ENCODE data around the gene TSSC4.

The TSSC4 gene

GRCh38 chr11:2387266-2387987, 13.1 kb upstream of the TSSC4 start:
- DNase-seq = no peak

GRCh38 chr11:2388431-2389376, 11.8 kb upstream of the TSSC4 start:
- no peak for DNase-seq

DNA sequence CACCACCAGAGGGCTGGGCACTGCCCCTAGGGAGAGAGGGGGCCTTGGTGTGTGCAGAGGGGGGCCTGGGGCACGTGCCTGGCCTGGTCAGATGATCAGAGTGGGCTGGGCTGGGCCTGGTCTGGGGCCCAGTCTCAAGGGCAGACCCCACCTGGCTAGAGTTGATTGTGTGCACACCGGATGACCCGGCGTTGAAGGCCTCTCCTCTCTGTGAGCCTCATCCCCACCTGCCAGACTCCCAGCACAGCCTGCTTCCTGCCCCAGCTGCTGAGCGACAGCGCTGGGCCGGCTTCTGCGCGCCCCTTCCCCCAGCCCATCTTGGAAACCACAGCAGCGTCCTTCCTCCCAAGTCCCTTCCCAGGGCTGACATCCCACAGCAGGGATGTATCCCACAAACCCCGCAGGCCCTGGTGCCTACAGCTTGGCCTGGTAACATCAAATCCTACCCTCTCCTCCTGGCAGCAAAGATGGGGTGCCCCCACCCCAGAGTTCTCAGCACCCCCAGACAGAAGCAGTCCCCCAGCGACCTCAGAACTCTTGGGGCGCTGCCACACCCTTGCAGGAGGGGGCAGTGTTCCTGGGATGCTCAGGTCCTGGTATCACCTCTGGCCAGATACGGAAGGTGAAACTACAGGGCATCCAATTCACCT, 11.0 kb upstream of the TSSC4 start:
- no peak for DNase-seq

DNA sequence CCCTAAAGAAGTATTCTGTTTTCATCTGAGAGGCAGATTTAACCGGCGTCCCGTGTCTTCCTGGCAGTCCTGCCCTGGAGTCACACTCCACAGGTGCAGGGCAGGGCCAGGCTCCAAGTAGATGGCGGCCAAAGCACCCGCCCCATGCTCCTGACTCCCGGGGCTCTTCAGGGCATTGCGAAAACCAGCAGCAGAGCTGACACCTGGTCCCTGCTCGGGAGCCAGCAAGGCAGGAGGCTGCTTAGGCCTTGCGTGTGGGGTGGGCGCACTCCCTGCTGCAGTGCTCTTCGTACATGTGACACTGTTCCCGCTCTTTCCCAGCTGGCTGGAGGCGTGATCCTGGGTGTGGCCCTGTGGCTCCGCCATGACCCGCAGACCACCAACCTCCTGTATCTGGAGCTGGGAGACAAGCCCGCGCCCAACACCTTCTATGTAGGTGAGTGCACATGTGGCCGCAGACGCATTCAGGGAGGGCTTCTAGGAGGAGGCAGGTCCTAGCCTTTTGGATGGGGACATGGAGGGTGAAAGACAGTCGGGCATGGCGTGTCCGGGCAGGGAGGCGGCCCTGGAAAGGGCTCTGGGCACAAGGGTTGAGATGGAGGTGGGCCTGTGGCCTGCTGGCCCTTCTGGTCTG, 10.3 kb upstream of the TSSC4 start:
- DNase-seq = no peak

DNA sequence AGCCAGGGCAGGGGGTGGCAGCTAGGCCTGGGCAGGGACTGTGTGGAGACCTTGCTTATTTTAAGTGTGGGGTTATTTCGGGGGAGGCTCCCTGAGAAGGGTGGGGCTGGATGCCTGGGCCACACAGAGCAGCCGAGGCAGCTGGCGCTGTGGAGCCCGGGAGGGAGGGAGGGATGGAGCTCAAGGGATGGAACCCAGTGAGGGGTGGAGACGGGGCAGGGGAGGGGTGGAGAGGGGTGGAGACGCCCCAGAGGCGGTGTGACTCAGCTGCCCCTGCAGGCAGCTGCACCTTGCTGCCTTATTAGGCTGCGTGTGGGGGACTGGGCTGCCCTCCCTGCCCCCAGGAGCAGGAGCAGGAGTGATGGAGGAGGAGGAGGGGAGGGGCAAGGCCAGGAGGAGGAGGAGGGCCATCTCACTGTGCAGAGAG, 9.8 kb upstream of the TSSC4 start:
- no peak for DNase-seq

DNA sequence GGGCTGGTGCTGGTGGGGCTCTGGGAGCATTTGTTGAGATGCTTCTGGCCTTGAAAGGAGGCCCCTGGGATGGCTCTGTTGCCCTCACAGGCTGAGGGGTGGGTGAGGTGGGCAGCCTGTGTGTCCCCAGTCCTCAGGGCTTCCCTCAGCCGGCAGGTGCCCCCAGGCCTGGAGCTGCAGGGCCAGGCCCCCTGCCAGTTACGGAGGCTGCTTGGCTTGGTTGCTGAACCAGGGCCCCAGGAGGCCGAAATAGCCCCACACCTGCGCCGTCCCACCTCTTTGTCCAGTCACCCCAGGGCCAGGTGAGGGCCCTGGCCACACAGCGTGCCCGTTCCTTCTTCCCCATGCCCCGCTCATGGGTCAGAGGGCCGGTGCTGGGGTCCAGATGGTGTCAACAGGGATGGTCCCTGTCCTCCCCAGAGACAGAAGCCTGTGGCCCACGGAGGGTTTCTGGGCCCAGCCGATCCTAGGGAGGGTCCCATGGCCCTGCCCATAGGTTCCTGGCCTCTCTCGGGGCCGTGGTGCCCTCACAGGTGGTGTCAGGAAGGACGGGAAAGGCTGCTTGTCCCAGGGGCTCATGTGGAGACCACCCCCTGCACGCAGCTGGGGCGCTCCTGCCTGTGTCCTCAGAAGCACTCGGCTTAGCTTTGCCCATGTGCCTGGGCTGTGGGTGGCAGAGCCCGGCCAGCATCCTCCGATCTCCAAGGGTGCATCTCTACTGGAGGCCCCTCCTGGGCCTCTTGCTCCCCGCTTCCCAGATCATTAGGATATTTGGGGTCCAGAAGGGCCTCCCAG, 9.2 kb upstream of the TSSC4 start:
- DNase-seq = no peak

GRCh38 chr11:2392241-2392959, 8.2 kb upstream of the TSSC4 start:
- no peak for DNase-seq

- no peak for DNase-seq
These were observed 7.3 kb upstream of the TSSC4 start for GRCh38 chr11:2393111-2393868.

DNA sequence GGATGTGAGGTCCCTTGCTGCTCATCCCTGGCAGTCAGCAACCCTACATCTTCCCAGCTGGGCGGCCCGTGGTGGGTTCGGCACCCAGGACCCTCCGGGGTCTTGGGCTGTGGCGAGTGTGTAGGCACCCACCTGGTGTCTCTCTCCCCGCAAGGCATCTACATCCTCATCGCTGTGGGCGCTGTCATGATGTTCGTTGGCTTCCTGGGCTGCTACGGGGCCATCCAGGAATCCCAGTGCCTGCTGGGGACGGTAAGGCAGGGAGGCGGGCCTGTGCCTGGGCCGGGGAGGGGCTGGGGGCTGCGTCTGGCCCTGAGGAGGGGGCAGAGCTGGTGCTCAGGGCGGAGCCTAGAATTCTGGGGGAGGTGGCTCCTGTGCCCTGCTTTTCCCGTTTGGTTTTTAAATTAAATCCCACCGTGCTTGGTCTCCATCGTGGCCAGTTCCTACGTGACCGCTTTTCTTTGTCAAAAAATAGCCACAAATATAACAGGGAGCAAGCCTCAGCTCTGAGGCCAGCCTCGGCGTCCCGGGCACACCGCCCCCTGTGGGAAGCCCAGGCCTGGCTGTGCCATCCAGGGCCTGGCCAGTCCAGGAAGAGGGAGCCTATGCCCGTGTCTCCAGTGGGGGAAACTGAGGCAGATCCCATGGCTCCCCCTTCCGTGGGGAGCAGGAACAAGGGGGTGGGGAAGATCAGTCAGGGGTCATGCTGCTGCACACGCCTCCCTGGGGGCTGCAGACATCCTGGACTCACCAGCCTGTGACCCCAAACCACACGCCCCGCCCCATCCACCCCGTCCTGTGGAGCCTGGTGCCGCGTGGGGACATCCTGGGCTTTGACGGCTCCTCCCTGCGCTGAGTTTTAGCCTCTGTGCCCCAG, 6.4 kb upstream of the TSSC4 start:
- DNase-seq = no peak

GRCh38 chr11:2394818-2395105, 5.8 kb upstream of the TSSC4 start:
- no peak for DNase-seq

DNA sequence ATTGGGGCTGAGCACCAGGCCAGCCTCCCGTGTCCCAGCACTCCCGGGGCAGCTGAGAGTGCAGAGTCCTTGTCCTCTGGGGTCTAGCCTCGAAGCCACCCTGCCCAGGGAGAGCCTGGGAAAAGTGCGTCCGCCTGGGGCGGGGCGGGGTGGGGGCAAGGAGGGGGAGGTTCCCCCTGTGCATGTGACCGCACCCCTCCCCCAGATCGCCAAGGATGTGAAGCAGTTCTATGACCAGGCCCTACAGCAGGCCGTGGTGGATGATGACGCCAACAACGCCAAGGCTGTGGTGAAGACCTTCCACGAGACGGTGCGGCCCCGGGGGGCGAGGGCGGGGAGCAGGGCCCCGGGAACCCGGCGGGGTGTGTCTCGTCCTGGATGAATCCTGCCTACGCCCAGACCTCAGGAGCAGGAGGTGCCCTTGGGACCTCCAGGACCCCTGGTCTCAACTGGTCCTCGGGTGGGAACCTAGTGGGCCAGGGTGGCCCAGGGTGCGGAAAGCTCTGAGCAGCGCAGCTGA, 5.3 kb upstream of the TSSC4 start:
- DNase-seq = no peak

DNA sequence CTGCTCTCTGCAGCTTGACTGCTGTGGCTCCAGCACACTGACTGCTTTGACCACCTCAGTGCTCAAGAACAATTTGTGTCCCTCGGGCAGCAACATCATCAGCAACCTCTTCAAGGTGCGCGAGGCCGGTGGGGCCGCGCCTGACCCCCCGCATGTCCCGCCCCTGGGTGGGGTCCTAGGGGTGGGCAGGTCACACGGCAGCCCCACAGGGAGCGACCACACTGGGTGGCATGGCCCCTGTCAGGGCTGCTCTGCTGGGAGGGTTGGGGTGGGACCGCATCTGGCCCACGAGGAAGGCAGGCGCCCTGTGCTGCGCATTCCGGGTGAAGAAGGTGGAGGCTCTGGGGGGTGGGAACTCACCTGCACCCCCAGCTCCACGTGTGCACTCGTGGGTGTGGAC, 4.7 kb upstream of the TSSC4 start:
- no peak for DNase-seq

DNA sequence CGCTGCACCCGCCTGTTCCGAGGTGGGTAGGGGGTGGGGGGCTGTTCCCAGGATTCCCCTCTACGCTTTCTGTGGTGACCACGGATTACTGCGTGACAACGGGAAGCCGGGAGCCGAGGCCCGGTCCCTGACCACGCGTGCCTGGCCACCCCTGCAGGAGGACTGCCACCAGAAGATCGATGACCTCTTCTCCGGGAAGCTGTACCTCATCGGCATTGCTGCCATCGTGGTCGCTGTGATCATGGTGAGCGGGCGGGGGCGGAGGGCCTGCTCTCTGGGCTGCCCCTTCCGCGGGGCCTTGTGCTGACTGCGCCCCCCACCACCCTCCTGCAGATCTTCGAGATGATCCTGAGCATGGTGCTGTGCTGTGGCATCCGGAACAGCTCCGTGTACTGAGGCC, 4.1 kb upstream of the TSSC4 start:
- DNase-seq = no peak

- no peak for DNase-seq
These were observed 3.5 kb upstream of the TSSC4 start for GRCh38 chr11:2397005-2397404.

- DNase-seq = no peak
These were observed 1.7 kb upstream of the TSSC4 start for GRCh38 chr11:2398664-2399355.

DNA sequence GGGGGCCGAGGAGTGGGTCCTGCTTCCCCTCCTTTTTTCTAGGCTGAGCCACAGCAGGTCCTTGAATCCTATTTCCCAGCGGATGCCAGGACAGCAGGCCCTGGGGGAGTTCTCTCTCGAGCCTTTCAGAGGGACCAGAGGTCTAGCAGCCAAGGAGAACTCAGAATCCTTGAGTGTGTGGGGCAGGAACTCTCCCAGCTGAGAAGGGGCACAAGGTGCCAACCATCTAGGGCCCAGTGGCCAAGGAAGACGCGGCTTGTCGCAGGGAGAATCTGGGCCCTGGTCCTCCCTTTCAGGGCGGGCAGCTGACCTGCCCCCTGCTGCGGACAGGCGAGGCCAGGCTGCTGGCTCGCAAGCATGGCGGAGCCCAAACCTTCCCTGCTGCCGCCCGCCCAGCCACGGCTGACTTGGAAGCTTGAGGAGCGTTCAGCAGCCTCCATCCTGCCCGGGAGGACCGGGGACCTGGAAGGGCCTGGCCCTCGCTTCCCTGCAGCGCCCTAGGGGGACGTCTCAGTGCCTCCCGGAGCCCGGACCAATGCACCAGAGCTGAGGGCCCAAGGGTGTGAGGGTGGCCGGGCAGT, 972 bp upstream of the TSSC4 start:
- no peak for DNase-seq

- DNase-seq = no peak
These were observed 349 bp downstream of the TSSC4 start for GRCh38 chr11:2400762-2401435.

DNA sequence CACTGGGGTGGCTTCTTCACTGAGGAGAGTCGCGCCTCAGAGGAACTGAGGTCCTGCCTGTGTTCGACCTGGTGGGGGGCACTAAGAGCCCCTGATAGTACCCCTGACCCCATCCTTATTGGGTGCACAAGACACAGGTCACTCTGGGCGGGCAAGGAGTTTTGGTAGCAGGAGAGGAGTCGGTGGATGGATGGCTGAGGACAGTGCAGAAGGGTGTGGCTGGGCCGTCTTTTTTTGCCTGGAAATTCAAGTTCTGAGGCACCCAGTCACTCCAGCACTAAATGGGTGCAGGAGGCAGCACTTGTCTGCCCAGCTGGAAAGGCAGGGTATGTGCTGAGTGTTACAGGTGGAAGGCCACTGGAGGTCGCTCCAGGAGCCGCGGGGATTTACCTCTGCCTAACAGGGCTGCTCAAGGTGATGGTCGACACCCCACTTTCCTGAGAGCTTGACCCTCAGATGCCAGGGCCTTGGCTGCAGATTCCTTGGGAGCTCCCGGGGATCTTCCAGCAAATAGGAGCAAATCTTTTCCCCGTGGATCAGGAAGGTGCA, 960 bp downstream of the TSSC4 start:
- no peak for DNase-seq
